ENCODE measurements around the gene SSC5D.
"Not testable (repeated sequence)": the region's sequence is repeated elsewhere in the genome, so short reads cannot be mapped to it uniquely, and the experiment has no call there.

The SSC5D gene

DNA sequence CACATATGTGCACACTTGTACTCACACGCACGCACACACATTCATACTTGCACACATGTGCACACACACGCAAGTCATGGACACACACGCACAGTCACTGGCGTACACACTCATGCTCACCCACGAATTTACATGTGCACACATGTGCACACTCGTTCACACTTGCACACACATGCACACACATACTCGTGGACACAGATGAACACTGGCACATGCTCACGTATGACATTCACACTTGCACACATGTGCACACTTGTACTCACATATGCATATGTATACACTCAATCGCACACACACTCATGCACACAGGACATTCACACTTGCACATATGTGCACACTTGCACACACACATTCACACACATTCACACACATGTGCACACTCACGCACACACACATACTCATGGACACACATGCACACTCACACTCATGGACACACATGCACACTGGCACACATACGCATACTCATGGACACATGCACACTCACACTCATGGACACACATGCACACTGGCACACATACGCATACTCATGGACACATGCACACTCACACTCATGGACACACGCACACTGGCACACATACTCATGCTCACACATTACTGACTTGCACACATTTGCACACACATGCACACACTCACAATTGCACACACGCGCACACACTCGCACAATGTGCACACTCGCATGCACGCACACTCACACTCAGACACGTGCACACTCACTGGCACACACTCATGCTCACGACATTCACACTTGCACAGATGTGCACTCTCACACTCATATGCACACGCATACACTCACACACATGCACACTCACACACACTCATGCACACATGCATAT, 39.2 kb downstream of the SSC5D start:
- TF ChIP-seq, protein P1, sequence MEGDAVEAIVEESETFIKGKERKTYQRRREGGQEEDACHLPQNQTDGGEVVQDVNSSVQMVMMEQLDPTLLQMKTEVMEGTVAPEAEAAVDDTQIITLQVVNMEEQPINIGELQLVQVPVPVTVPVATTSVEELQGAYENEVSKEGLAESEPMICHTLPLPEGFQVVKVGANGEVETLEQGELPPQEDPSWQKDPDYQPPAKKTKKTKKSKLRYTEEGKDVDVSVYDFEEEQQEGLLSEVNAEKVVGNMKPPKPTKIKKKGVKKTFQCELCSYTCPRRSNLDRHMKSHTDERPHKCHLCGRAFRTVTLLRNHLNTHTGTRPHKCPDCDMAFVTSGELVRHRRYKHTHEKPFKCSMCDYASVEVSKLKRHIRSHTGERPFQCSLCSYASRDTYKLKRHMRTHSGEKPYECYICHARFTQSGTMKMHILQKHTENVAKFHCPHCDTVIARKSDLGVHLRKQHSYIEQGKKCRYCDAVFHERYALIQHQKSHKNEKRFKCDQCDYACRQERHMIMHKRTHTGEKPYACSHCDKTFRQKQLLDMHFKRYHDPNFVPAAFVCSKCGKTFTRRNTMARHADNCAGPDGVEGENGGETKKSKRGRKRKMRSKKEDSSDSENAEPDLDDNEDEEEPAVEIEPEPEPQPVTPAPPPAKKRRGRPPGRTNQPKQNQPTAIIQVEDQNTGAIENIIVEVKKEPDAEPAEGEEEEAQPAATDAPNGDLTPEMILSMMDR (IDR thresholded peaks at IDR 0.05; ENCODE audit: low read depth, low read length), result no peak
- H3K4me3 ChIP-seq (replicated peaks in 1 of 2; ENCODE audit: low read depth in 2 of 2, low read length in 2 of 2), result no peak overlapping the region
- no peak for DNase-seq (ENCODE audit: low read depth in 2 of 2)

DNA sequence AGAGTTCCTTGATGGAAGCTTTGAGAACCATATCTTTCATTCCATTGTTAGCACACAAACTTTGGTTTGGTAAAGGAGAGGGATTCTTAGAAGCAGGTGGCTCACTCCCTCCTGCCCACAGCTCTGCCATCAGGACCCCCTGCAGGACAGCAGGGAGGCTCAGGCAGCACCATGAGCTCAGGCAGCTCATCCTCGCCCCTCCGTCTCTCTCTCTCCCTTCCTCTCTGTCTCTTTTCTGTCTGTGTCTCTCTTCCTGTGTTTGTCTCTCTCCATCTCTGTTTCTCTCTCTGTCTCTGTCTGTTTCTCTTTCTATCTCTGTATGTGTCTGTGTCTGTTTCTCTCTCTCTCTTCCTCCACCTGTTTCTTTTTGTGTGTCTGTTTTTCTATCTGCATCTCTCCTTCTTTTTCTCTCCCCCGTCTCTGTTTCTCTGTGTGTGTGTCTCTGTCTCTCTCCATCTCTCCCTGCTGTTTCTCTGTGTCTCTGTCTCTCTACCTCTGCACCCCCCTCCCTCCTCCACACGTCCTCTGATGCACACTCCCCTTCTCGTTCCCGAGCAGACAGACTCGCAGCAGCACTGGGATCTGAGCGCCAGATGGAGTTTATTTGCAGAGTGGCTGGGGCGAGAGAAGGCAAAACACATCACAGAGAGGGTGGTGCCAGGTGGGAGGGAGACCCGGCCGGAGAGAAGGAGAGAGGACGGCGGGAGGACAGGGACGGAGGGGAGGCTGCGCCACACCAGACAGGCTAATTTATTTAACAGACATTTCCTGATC, 40.0 kb downstream of the SSC5D start:
- no peak for DNase-seq (ENCODE audit: low read depth in 2 of 2)

DNA sequence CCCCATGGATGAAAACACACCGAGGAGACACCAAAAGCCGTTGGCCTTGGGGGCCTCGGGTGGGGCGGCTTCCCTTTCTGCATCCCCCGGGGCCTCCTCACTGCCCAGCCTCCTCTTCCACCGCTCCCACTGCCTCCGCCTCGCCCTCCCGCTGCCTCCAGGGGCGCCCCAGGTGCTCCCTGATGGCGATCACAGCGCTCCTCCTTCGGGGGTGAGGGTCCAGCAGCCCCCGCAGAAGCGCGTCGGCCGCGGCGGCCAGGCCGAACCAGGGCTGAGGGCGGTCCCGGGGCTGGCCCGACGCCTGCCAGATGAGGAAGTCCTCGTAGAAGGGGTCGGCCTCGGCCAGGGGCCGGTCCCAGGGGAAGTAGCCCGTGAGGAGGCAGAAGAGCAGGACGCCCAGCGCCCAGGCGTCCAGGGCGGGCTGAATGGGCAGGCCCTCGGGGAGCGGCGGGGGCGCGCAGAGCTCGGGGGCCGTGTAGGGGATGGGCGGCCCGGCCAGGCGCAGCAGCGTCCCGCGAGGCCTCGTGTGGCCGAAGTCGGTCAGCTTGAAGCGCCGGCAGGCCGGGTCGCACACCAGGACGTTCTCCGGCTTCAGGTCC, 41.5 kb downstream of the SSC5D start:
- TF ChIP-seq, protein P1 (IDR thresholded peaks at IDR 0.05; ENCODE audit: low read depth, low read length), result no peak
- no peak for DNase-seq (ENCODE audit: low read depth in 2 of 2)
- H3K4me3 ChIP-seq (replicated peaks in 1 of 2; ENCODE audit: low read depth in 2 of 2, low read length in 2 of 2), result no peak overlapping the region

More for the DNA sequence above, 40.0 kb downstream of the SSC5D start:
- TF ChIP-seq, protein P1 (IDR thresholded peaks at IDR 0.05; ENCODE audit: low read depth, low read length), result no peak
- no peak overlapping the region for H3K4me3 ChIP-seq (replicated peaks in 1 of 2; ENCODE audit: low read depth in 2 of 2, low read length in 2 of 2)

- no peak overlapping the region for H3K4me3 ChIP-seq (replicated peaks in 1 of 2; ENCODE audit: low read depth in 2 of 2, low read length in 2 of 2)
- no peak for DNase-seq (ENCODE audit: low read depth in 2 of 2)
- TF ChIP-seq, protein P1 (IDR thresholded peaks at IDR 0.05; ENCODE audit: low read depth, low read length), result no peak
Measured at GRCh38 chr19:55530996-55531395, 42.8 kb downstream of the SSC5D start.

DNA sequence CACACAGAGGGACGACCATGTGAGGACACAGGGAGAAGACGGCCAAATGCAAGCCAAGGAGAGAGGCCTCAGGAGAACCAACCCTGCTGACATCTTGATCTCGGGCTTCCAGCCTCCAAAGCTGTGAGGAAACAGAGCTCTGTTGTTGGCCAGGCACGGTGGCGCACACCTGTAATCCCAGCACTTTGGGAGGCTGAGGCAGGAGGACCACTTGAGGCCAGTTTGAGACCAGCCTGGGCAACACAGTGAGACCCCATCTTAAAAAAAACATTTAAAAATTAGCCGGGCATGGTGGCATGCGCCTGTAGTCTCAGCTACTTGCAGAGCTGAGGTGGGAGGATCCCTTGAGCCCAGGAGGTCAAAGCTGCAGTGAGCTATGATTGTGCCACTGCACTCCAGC, 46.0 kb downstream of the SSC5D start:
- DNase-seq (ENCODE audit: low read depth in 2 of 2); H3K4me3 ChIP-seq (replicated peaks in 1 of 2; ENCODE audit: low read depth in 2 of 2, low read length in 2 of 2): not testable (repeated sequence)

DNA sequence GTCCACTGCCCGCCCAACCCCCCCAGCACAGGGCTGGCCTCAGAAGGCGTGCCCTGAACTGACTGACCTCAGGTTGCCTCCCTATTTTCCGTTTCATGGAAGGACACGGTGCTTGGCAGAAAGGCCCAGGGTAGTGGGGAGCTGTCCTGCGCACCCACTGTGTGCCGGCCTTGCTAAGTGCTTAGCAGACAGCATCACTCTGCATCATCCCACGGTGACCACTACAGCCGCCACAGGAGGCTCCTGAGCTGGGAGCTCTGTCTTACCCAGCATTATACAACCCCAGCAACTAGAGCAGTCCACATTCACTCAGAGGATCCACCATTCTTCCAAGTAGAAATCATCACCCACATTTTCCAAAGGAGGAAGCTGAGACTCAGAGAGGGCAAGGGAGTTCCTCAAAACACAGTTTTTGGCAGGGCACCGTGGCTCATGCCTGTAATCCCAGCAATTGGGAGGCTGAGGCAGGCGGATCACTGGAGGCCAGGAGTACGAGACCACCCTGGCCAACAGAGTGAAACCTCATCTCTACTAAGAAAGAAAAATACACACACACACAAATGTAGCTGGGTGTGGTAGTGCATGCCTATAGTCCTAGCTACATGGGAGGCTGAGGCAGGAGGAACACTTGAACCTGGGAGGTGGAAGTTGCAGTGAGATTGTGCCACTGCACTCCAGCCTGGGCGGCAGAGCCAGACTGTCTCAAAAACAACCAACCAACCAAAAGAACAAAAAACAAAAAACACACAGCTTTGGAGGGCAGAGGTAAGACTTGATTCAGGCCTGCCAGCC, 47.1 kb downstream of the SSC5D start:
- TF ChIP-seq, protein P1 (IDR thresholded peaks at IDR 0.05; ENCODE audit: low read depth, low read length), result no peak
- H3K4me3 ChIP-seq (replicated peaks in 1 of 2; ENCODE audit: low read depth in 2 of 2, low read length in 2 of 2), result no peak overlapping the region
- no peak for DNase-seq (ENCODE audit: low read depth in 2 of 2)
